ENCODE data around the gene PCDHGC4. TPM values are rescaled to one million over a fixed set of nuclear protein-coding genes. Genes with fewer than 3 reads are reported as not detected.

PCDHGC4 gene
- total and polyA plus RNA-seq, 2 donors (not counting 3 experiments of a cell fraction or from before 2014, with no cell fraction given) = 0.25 to 2.1 TPM

- DNase-seq (ENCODE audit: low read depth, low spot score) = no peak
- no peaks in the 10 kb centered on the region for H4K20me1 ChIP-seq (replicated peaks; ENCODE audit: control insufficient read depth, extremely low read depth, insufficient read depth, low read length)
- peaks cover 10% of the 10 kb centered on the region for H3K4me1 ChIP-seq (ENCODE audit: control insufficient read depth, extremely low read depth, insufficient read depth, low read length)
- no peak overlapping the region for H3K27ac ChIP-seq (ENCODE audit: insufficient read depth, low read depth, low read length)
- no peak overlapping the region for H3K4me3 ChIP-seq (replicated peaks in 1 of 3; ENCODE audit: insufficient read depth in 1 of 3, low read depth in 1 of 3, low read length in 3 of 3)
- CTCF ChIA-PET = interaction anchor here (0.7 to 4.1 kb wide), 10 partner anchors 9 to 135 kb away, joined by 3 to 25 read pairs (median 4); partner anchors contain the start of genes DIAPH1 and PCDHGA12
- BruUV-seq (replicated peaks) = no TSS peak
- H2AFZ ChIP-seq (ENCODE audit: low read depth, low read length) = no peak overlapping the region
- no peaks in the 10 kb centered on the region for H3K79me2 ChIP-seq (ENCODE audit: control insufficient read depth, insufficient read depth, low read length)
- TF ChIP-seq JUN (IDR thresholded peaks at IDR 0.05; ENCODE audit: borderline replicate concordance, insufficient read depth, insufficient read length, low read depth) = no peak
- no peak for TF ChIP-seq POLR2AphosphoS5 (IDR thresholded peaks at IDR 0.05; ENCODE audit: insufficient read depth, low read depth, low read length)
- TF ChIP-seq MYC (IDR thresholded peaks at IDR 0.05; ENCODE audit: low read depth, low read length) = no peak
- no peak for TF ChIP-seq EZH2 (IDR thresholded peaks at IDR 0.05; ENCODE audit: borderline replicate concordance, low read depth, low read length, severe bottlenecking)
- TF ChIP-seq, protein P1, sequence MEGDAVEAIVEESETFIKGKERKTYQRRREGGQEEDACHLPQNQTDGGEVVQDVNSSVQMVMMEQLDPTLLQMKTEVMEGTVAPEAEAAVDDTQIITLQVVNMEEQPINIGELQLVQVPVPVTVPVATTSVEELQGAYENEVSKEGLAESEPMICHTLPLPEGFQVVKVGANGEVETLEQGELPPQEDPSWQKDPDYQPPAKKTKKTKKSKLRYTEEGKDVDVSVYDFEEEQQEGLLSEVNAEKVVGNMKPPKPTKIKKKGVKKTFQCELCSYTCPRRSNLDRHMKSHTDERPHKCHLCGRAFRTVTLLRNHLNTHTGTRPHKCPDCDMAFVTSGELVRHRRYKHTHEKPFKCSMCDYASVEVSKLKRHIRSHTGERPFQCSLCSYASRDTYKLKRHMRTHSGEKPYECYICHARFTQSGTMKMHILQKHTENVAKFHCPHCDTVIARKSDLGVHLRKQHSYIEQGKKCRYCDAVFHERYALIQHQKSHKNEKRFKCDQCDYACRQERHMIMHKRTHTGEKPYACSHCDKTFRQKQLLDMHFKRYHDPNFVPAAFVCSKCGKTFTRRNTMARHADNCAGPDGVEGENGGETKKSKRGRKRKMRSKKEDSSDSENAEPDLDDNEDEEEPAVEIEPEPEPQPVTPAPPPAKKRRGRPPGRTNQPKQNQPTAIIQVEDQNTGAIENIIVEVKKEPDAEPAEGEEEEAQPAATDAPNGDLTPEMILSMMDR (IDR thresholded peaks at IDR 0.05; ENCODE audit: extremely low read depth in 1 of 2, insufficient read depth in 1 of 2, low read depth in 1 of 2, low read length in 2 of 2) = no peak
- no peak for TF ChIP-seq POLR2A (IDR thresholded peaks at IDR 0.05; ENCODE audit: low read depth, low read length)
- TF ChIP-seq MAX (IDR thresholded peaks at IDR 0.05; ENCODE audit: insufficient read depth, insufficient read length) = no peak
- no peak for TF ChIP-seq FOS (IDR thresholded peaks at IDR 0.05; ENCODE audit: borderline replicate concordance, insufficient read depth, low read length)
- TF ChIP-seq GATA2 (IDR thresholded peaks at IDR 0.05; ENCODE audit: insufficient read depth, insufficient read length, low read depth, low read length) = no peak
- H3K36me3 ChIP-seq (ENCODE audit: control insufficient read depth in 2 of 2, extremely low read depth in 1 of 2, insufficient read depth in 2 of 2, low read length in 2 of 2) = no peaks in the 10 kb centered on the region
- no peaks in the 10 kb centered on the region for H3K9me3 ChIP-seq (replicated peaks; ENCODE audit: control insufficient read depth, insufficient read depth, low read length)
- intact Hi-C loops (cut with micrococcal nuclease) = loop anchor here (2.0 kb wide), 1 partner anchor 25 kb away; no protein-coding TSS in a partner anchor
- peaks cover 5 to 17% of the 10 kb centered on the region in 2 experiments for H3K27me3 ChIP-seq (ENCODE audit: control insufficient read depth in 2 of 2, insufficient read depth in 2 of 2, low read length in 2 of 2)
- no peak overlapping the region for H3K9ac ChIP-seq (replicated peaks; ENCODE audit: extremely low read depth, insufficient read depth, low read length)
- peak overlapping the region; percentile 78 for H3K4me2 ChIP-seq (ENCODE audit: insufficient read depth, low read length)
- dilution Hi-C loops (cut with MboI; ENCODE audit: extremely low pct_ligation_motif_present, low sequenced_read_pairs) = no loop called here
- H3K9me1 ChIP-seq (replicated peaks; ENCODE audit: control insufficient read depth, extremely low read depth, insufficient read depth, low read length) = no peaks in the 10 kb centered on the region
- POLR2A ChIA-PET = no interaction called here
- FAIRE-seq = no peak
These were observed 928 bp upstream of the PCDHGC4 start for GRCh38 chr5:141483902-141484301.
